ENCODE results near the gene ACTA1. TPM values are rescaled to one million over a fixed set of nuclear protein-coding genes. Genes with fewer than 3 reads are reported as not detected.

ACTA1 gene
- total and polyA plus RNA-seq, 9 of the 15 experiments (the other 6 are each of a cell fraction or from before 2014, with no cell fraction given), result 0.07 to 0.36 TPM; not detected in 7

- TF ChIP-seq EGR1 (conservative IDR thresholded peaks at IDR 0.05) (no peak), CTCF (IDR thresholded peaks at IDR 0.05 in 2 of 3, conservative IDR thresholded peaks at IDR 0.05 in 1 of 3; ENCODE audit: insufficient read depth in 2 of 3, low read depth in 1 of 3, low read length in 3 of 3) (peak in 1 of 3 experiments; percentile 52; a peak in 3 of 6 replicates), ELF4 (CRISPR knock-in tag; IDR thresholded peaks at IDR 0.05) (no peak), MYC (IDR thresholded peaks at IDR 0.05; ENCODE audit: low read depth, low read length) (no peak), MYC (CRISPR knock-in tag; IDR thresholded peaks at IDR 0.05; ENCODE audit: borderline replicate concordance, low read depth) (no peak), USF2 (CRISPR knock-in tag; IDR thresholded peaks at IDR 0.05) (no peak), BRF1 (IDR thresholded peaks at IDR 0.05; ENCODE audit: borderline replicate concordance, extremely low read depth, insufficient read length) (no peak), EHMT2 (IDR thresholded peaks at IDR 0.05) (peak; percentile 98), RUNX1 (IDR thresholded peaks at IDR 0.05; ENCODE audit: low read depth) (no peak), ZBTB11 (CRISPR knock-in tag; IDR thresholded peaks at IDR 0.05) (no peak), STAT5B (CRISPR knock-in tag; IDR thresholded peaks at IDR 0.05) (no peak), ZNF655 (CRISPR knock-in tag; IDR thresholded peaks at IDR 0.05) (no peak), GMEB1 (CRISPR knock-in tag; IDR thresholded peaks at IDR 0.05) (no peak), ARHGAP35 (IDR thresholded peaks at IDR 0.05; ENCODE audit: partially characterized antibody) (no peak), ZNF586 (CRISPR knock-in tag; conservative IDR thresholded peaks at IDR 0.05) (no peak), TFAP4 (CRISPR knock-in tag; IDR thresholded peaks at IDR 0.05; ENCODE audit: borderline replicate concordance) (peak; percentile 53; the same call in 1 of the 2 replicates)
Observed at GRCh38 chr1:229430761-229431283, 3.1 kb downstream of the ACTA1 start (continued).

All from K562 (cell line).